Activated T-cell treated with anti-CD3 and anti-CD28 coated beads, Interleukin-2, amount 50 U/mL, for 48 hours (primary cell): ENCODE data around the gene AVEN.

Experiments
- DNase-seq, 2 experiments: peaks; one replicate each; pipeline ENCODE4 v3.0.0-alpha.2; 2020

AVEN gene

GRCh38 chr15:33980159-33980558, 58.8 kb downstream of the AVEN start:
- DNase-seq: no peak

DNA sequence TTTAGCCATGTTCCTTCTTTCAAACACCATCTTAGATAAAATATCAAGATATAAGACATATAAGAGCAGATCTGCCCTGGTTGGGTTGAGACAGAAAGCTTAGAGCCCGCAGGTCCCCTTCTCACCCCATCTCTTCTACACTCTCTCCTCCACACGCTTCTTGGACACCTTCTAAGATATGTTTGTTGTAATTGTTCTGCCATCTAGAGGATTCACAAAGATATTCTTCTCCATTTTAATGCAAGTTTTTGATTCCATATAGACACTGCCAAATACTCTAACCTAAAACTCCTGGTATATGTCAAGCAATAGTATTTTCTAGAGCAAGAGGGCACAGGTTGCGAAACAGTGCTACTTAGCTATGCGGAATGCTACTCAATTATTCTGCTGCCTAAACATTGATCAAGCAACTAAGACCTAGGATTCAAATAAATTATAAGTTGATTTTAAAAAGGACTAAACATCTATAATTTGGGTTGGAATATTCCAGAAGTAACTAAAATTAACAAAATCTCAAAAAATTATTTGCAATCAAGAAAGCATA, 63.9 kb downstream of the AVEN start:
- DNase-seq: no peak

GRCh38 chr15:33971811-33972210, 67.2 kb downstream of the AVEN start:
- no peak for DNase-seq

- DNase-seq: no peak
Observed at GRCh38 chr15:33968821-33969220, 70.2 kb downstream of the AVEN start.

DNA sequence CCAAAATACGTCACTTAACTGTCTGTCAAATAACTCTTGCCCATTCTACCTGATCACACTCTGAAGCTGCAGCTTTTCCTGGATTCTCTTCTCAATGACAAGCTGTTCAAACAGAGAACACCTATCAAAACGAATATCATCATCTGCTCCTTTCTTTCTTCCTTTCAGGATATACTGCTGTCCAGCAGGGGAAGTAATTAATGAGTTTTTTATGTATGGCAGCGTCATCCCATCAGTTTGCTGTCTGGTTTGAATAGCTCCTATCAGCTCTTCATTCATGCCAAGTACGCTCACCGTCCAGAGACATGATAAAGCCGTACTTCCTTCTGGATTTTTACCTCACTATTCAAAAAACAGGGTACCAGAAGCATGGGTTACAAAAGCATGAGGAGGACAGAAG, 70.8 kb downstream of the AVEN start, which contains the start of gene CHRM5:
Gene CHRM5 (plus strand): TSS at position 274 of the 400 bp plus-strand sequence. CDS start 94,221 bp downstream, outside the sequence.
- no peak for DNase-seq

GRCh38 chr15:33964665-33965040, 74.4 kb downstream of the AVEN start:
- DNase-seq: no peak

GRCh38 chr15:33963831-33964664, 75.0 kb downstream of the AVEN start:
- DNase-seq: no peak

DNA sequence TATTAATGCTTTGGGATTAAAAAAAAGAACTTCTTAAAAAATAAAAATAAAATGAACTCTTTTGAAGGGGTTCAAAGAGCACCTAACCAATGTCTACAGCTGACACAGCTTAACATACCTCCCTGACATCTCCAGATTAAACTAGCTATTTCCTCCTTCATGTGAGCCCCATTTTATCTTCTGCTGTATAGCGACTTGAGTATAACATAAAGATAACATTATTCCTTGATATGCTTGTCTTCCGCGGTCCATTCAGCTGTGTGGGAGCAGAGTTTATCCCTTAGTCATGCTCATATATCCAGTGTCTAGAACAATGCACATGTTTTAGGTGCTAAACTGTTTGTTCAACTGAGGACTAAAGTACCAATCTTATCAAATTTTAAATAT, 78.5 kb downstream of the AVEN start:
- no peak for DNase-seq

GRCh38 chr15:33959844-33960548, 79.0 kb downstream of the AVEN start:
- no peak for DNase-seq

DNA sequence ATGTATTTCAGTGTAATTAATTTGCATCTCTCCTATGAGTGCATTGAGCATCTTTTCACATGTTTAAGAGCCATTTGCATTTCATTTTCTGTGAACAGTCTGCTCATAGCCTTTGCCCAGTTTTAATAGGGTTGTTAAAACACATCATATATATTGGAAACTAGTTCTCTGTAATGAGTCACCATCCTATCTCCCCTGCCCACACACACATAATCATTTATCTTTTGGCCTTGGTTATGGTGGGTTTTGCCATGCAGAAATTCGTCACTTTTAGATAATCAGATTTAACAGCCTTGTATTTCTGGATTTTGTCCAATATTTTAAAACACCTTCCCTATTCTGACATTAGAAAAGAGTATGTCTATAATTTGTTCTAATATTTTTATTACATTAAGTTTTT, 82.6 kb downstream of the AVEN start:
- no peak for DNase-seq

DNA sequence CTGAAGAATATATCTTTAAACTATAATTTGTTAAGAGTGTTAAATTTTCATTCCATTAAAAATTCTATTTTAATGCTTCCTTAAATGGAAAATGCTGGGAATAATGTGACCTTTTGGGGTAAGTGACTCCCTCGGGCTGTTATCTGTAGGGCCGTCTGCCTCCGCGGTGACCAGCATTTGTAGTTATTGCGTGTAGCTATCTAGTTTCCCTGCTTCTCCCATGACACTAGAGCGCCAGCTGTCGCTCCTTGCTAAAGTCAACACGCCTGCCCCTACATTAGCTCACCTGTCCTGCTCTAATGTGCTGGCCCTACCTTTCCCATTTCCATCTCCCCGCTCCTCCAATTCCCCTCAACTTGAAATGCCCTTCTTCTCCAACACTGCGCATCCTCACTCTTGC, 83.1 kb downstream of the AVEN start:
- no peak for DNase-seq

- DNase-seq: no peak
Observed at GRCh38 chr15:33946152-33946551, 92.9 kb downstream of the AVEN start.

DNA sequence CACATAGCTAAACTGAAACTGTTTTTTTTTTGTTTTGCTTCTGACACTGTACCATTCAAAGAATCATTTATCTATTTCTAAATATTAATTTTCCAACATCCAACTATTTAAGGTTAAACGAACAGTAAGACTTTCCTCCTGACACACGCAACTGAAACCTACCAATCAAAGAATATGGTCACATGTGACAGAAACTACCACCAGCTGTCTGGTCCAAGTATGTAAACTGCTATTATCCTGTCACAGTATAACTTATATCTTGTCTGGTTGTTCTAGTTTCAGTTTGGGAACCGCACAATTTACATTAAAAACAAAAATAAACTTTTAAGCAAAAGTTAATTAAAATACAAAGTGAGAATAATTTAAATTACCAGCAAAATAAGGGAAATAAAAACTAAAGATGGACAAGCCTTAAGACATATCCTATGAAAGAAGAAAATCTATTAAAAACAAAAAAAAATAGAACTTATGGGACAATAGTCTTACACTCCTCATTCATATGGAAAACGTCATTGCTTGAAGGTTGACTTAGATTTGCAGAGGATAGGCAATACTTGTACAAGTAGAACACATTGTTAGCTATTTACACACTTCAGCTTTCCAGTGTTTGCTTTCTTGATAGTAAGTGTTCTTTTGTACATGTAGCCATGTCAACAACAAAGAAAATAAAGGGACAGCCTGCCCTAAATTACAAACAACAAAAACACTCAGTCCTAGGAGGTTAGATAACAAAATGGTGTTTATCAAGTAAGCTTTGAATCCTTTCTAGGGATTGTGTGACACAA, 97.5 kb downstream of the AVEN start:
- DNase-seq: no peak

GRCh38 chr15:33934921-33935320, 104.1 kb downstream of the AVEN start:
- no peak for DNase-seq

DNA sequence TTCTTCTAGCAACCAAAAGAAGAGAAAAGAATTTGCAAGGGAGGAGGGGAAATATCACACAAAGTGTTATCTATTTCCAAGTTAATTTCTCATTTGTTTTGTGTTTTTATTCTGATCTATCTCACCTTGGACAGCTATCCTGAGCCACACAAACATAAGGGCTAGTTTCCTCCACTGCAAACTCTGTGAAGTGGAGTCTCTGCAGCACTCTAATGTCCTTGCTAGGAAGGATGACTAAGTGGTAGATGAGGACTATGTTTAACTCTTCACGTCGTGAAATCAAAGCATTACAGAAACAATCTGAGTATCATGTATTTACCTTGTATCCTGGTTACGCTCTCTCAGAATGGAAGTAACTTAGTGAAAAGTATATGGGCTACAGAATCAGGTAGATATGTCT, 104.6 kb downstream of the AVEN start:
- no peak for DNase-seq

GRCh38 chr15:33932734-33933133, 106.3 kb downstream of the AVEN start:
- DNase-seq: no peak

GRCh38 chr15:33926260-33926659, 112.7 kb downstream of the AVEN start:
- DNase-seq: no peak

DNA sequence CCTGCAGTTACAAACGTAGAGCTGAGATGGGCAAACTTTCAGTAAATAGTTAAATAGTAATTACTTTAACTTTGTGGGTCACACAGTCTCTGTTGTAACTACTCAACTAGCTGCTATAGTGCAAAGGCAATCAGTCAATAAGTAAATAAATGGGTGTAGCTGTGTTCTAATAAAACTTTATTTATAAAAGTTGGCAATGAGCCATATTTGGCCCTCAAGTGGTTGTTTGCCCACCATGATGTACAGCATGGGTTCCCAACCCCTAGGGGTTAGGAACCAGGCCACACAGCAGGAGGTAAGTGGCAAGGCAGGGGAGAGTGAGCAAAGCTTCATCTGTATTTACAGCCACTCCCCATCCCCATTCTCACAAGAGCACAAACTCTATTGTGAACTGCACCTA, 115.6 kb downstream of the AVEN start:
- DNase-seq: no peak

DNA sequence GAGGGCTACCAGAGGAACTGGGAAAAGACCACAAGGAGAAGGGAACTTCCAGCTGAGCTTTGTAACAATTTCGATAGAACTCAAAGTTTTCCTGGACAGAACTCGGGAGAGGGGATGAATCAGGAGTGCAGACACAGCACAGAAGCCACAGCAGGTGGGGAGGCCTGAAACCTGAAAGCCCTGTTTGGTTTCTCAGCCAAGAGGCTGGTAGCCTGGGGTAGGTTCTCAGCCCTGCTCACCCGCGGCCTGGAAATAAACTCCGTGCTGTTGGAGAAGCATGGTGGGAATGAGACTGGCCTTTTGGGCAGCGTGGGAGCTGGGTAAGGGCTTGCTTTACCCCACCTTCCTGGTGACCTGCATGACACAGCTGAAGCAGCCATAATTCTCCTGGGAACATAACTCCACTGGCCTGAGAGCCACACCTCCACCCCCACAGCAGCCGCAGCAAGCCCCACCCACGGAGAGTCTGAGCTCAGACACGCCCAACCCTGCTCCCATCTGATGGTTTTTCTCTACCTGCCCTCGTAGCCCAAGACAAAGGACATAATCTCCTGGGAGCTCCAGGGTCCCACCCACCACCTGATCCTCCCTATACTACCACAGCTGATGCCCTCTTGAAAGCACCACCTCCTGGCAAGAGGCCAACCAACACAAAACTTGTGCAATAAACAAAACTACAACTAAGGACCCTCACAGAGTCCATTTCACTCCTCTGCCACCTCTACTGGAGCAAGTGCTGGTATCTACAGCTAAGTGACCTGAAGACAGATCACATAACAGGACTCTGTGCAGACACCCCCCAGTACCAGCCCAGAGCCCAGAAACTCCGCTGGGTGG, 123.2 kb downstream of the AVEN start:
- no peak for DNase-seq

DNA sequence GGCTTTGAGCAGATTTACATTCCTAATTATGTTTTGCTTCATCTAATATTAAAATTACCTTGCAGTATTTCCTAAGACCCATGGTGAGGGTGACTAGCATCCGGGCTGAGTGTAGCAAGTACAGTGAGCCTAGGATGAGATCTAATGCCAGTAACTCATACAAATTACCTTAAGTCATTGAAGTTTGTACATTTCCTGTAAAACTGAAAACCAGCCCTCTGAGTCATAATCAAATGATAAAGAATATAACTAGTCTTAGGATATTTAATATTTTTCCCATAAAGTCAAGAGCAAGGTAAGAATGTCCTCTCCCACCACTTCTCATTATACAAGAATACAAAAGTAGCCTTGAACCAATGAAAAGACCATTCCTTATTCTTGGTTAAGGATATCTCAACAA, 125.5 kb downstream of the AVEN start:
- no peak for DNase-seq

DNA sequence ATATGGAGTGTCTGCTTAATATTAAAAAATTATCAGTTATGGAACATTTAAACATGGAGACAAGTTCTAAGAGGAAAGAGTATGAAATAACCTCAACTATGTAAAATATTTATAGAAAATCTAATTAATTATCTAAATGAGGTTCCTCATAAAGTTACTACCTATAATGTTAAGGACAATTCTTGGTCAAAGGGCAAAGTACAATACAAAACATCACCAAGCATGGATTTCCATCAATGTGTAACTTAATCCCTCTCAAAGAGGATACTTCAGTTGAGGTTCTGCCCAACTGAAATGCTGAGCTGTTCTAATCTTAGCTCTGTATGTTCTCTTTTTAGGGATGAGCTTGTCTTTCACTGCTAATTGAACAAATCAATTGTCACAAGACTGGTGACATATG, 126.7 kb downstream of the AVEN start:
- DNase-seq: no peak

GRCh38 chr15:33910741-33911140, 128.3 kb downstream of the AVEN start:
- no peak for DNase-seq
